HG02588 (cell line): ENCODE results near the gene E2F4.

ENCODE experiments used
- ATAC-seq: cut with Tn5 transposase; IDR thresholded peaks from one replicate; pipeline ENCODE4 v1.9.1; 2021; ENCODE audit warnings: mild to moderate bottlenecking, moderate library complexity; ENCODE audit not compliant: unreplicated experiment

E2F4 gene

GRCh38 chr16:67190448-67191399 lies 1.2 kb upstream of the E2F4 start:
- ATAC-seq, result no peak

- no peak for ATAC-seq
Measured at GRCh38 chr16:67191411-67191994, 452 bp upstream of the E2F4 start.

- no peak for ATAC-seq
Measured at GRCh38 chr16:67192781-67193361, 916 bp downstream of the E2F4 start.

GRCh38 chr16:67193536-67193935 lies 1.6 kb downstream of the E2F4 start:
- no peak for ATAC-seq

DNA sequence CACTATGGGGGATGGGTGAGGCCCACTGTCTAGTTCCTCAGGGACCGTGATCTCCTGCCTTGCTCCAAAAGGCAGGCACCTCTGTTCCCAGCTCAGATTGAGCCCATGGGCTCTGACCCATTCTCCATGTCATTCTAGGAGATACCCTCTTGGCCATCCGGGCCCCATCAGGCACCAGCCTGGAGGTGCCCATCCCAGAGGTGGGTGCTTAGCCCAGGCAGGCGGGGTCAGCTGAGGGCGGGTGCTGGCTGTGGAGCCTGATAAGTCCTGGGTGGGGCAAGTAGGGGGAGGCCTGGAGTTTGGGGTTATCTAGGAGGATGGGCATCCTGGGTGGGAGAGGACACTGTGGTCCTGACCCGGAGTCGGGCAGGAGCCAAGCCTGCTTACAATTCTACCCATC lies 2.3 kb downstream of the E2F4 start:
- ATAC-seq, result no peak

DNA sequence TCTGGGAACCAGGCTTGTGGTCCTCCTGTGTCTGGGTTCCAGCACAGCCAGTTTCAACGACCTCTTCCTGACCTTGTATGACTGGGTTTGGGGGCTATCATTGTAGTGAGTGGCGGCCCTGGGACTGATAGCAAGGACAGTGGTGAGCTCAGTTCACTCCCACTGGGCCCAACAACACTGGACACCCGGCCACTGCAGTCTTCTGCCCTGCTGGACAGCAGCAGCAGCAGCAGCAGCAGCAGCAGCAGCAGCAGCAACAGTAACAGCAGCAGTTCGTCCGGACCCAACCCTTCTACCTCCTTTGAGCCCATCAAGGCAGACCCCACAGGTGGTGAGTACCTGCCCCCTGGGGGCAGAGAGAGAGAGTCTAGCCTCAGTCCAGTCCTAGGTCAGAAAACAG lies 3.7 kb downstream of the E2F4 start:
- ATAC-seq, result no peak

GRCh38 chr16:67196881-67197280 lies 4.9 kb downstream of the E2F4 start:
- no peak for ATAC-seq

DNA sequence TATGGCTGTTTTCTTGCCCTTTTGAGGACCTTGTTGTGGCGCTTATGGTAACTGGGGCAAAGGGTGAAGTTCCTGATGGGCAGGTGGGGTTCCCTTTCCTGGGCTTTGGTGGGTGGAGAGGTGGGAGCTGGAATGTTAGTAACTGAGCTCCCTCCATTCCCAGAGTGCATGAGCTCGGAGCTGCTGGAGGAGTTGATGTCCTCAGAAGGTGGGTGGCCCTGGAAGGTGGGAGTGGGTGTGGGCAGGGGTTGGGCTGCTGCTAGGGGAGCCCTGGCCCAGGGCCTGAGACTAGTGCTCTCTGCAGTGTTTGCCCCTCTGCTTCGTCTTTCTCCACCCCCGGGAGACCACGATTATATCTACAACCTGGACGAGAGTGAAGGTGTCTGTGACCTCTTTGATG lies 5.7 kb downstream of the E2F4 start:
- ATAC-seq, result no peak

- ATAC-seq, result no peak
Measured at GRCh38 chr16:67198238-67198734, 6.3 kb downstream of the E2F4 start.

GRCh38 chr16:67199011-67199807 lies 7.3 kb downstream of the E2F4 start, which contains the start of gene ELMO3:
TSS of gene ELMO3 (plus strand) at chr16:67199131. CDS start at chr16:67199327, 196 bp downstream.
- no peak for ATAC-seq

- no peak for ATAC-seq
Measured at GRCh38 chr16:67199808-67200198, 7.8 kb downstream of the E2F4 start.

- ATAC-seq, result no peak
Measured at GRCh38 chr16:67200491-67200890, 8.5 kb downstream of the E2F4 start.

GRCh38 chr16:67201411-67202345 lies 9.7 kb downstream of the E2F4 start:
- ATAC-seq, result no peak

DNA sequence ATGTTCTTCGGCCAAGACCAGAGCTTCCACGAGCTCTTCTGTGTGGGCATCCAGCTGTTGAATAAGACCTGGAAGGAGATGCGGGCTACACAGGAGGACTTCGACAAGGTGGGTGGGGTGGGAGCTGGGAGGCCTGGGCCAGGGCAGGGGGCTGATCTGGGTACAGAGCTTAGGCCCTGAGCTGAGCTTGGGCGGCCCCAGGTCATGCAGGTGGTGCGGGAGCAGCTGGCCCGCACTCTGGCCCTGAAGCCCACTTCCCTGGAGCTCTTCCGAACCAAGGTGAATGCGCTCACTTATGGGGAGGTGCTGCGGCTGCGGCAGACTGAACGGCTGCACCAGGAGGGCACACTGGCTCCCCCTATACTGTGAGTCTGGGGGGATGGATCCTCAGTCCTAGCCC lies 10.5 kb downstream of the E2F4 start:
- no peak for ATAC-seq

- no peak for ATAC-seq
Measured at GRCh38 chr16:67202956-67203493, 11.1 kb downstream of the E2F4 start.

- ATAC-seq, result no peak
Measured at GRCh38 chr16:67204076-67204475, 12.1 kb downstream of the E2F4 start.

DNA sequence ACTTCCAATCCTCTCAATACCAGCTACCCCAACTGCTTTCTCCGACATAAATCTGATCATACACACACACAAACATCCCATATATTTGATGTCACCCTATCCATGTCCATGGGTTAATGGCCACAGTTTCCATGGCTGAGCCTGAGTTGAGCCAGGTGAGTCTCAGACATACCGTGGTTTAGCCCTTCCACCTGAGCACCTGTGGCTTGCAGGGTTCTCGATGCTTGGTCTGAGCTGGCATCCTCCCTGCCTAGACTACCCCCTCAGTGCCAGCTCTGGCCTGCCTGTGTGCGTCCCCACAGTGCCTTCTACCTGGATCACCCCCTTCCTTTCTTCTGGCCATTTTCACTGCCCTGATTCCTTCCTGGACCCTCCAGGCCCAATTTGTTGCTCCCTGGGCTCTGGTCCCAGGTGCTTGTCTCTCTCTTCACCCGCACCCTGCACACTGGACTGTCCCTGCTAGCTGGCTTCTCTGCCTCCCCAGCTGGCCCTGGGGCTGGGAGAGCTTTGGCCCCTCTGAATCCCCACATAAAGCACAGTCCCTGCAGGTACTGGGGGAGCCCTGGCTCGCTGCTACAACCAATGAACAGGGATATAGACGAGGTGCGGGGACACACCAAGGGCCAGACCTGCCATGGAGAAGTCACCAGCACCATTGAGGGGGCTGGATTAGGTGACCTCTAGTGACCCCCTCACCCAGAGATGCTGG lies 14.3 kb downstream of the E2F4 start:
- ATAC-seq, result no peak

DNA sequence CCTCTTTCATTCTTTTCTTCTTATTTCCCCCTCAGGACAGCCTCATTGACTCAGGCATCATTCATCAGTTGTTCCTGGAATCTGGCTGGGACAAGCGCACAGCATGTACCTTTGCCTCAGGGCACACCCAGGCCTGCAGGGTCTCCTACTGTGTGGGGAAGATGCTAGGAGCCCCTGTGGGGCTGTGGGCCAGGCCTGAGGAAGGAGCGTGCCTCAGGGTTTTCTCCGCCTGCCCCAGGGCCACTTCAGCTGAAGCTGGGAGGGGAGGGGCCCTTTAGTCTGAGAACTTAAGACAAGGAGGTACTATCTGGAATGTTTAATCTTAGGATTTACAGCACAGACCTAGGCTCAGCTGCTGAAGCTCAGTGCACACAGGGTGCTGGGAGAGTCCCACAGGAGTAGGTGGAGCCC lies 14.9 kb downstream of the E2F4 start:
- ATAC-seq, result no peak
